GM23338 (cell line): Measurements from ENCODE around the gene DDX39B. TPM values are rescaled to one million over a fixed set of nuclear protein-coding genes. Genes with fewer than 3 reads are reported as not detected.

Experiments
- ATAC-seq: fragments of 200-7000 bp; cut with Tn5 transposase; 3 replicates; pipeline ENCODE4 v1.9.1; 2020
- DNase-seq: peaks from one replicate; pipeline ENCODE4 v3.0.0-alpha.2; 2015; ENCODE audit warnings: low spot score
- H2AFZ ChIP-seq: fragments of 200-600 bp; sonication (generic); 2 replicates; pipeline ENCODE4 v1.8.0; 2016; ENCODE audit warnings: antibody characterized with exemption, mild to moderate bottlenecking, moderate library complexity
- H3F3A ChIP-seq: fragments of 200-600 bp; sonication (generic); replicated peaks from 2 replicates; pipeline ENCODE4 v1.8.0; 2017; ENCODE audit warnings: antibody characterized with exemption, mixed run types, low read depth
- H3K27ac ChIP-seq: fragments of 200-600 bp; sonication (generic); 2 replicates; pipeline ENCODE4 v1.6.1; 2016; ENCODE audit warnings: low read depth
- H3K27me3 ChIP-seq: fragments of 200-600 bp; sonication (generic); 2 replicates; pipeline ENCODE4 v1.8.0; 2016; ENCODE audit warnings: mild to moderate bottlenecking, mixed run types, moderate library complexity; ENCODE audit not compliant: insufficient read depth
- H3K36me3 ChIP-seq: fragments of 200-600 bp; sonication (generic); 2 replicates; pipeline ENCODE4 v1.8.0; 2016; ENCODE audit warnings: mild to moderate bottlenecking; ENCODE audit not compliant: insufficient read depth
- H3K4me1 ChIP-seq: fragments of 200-600 bp; sonication (generic); 2 replicates; pipeline ENCODE4 v1.8.0; 2016; ENCODE audit warnings: mild to moderate bottlenecking, moderate library complexity; ENCODE audit not compliant: insufficient read depth
- H3K4me2 ChIP-seq: fragments of 200-600 bp; sonication (generic); 2 replicates; pipeline ENCODE4 v1.7.1; 2017; ENCODE audit warnings: mixed run types
- H3K4me3 ChIP-seq: fragments of 200-600 bp; sonication (generic); 2 replicates; pipeline ENCODE4 v1.6.1; 2016; ENCODE audit warnings: mixed run types
- H3K79me2 ChIP-seq: fragments of 200-600 bp; sonication (generic); replicated peaks from 2 replicates; pipeline ENCODE4 v1.8.0; 2017; ENCODE audit warnings: mild to moderate bottlenecking; ENCODE audit not compliant: insufficient read depth
- H3K9me2 ChIP-seq: fragments of 200-600 bp; sonication (generic); 2 replicates; pipeline ENCODE4 v1.8.0; 2017; ENCODE audit not compliant: insufficient read depth
- H4K20me1 ChIP-seq: fragments of 200-600 bp; sonication (generic); replicated peaks from 2 replicates; pipeline ENCODE4 v1.8.0; 2017; ENCODE audit warnings: mild to moderate bottlenecking; ENCODE audit not compliant: insufficient read depth
- H3K27ac Mint-ChIP-seq: 2 replicates; pipeline ENCODE4 v1.8.0; 2020; ENCODE audit warnings: inconsistent platforms, mild to moderate bottlenecking, moderate library complexity, mixed read lengths
- H3K27me3 Mint-ChIP-seq: 3 replicates; pipeline ENCODE4 v1.8.0; 2022; ENCODE audit warnings: low read depth, mild to moderate bottlenecking, moderate library complexity, mixed read lengths, inconsistent platforms; ENCODE audit not compliant: insufficient read depth, poor library complexity
- H3K36me3 Mint-ChIP-seq: 3 replicates; pipeline ENCODE4 v1.8.0; 2021; ENCODE audit warnings: low read depth, mild to moderate bottlenecking, inconsistent platforms, moderate library complexity, mixed read lengths
- H3K4me1 Mint-ChIP-seq: 3 replicates; pipeline ENCODE4 v1.8.0; 2020; ENCODE audit warnings: mild to moderate bottlenecking, inconsistent platforms, mixed read lengths
- H3K4me3 Mint-ChIP-seq: 3 replicates; pipeline ENCODE4 v1.8.0; 2021; ENCODE audit warnings: moderate library complexity, mild to moderate bottlenecking, inconsistent platforms, mixed read lengths
- H3K9me3 Mint-ChIP-seq: 3 replicates; pipeline ENCODE4 v1.8.0; 2020; ENCODE audit warnings: moderate library complexity, mild to moderate bottlenecking, inconsistent platforms, mixed read lengths
- CREB1 ChIP-seq: fragments of 250-450 bp; sonication (Bioruptor Pico); IDR thresholded peaks from 2 replicates; pipeline ENCODE4 v1.5.0; 2020; ENCODE audit warnings: low read depth, mild to moderate bottlenecking, moderate library complexity
- EZH2 ChIP-seq: fragments of 200-600 bp; sonication (generic); IDR thresholded peaks from one replicate; pipeline ENCODE4 v1.8.0; 2017; ENCODE audit warnings: antibody characterized with exemption, mild to moderate bottlenecking, low read depth; ENCODE audit not compliant: unreplicated experiment
- NANOG ChIP-seq: IDR thresholded peaks from 2 replicates; pipeline ENCODE4 v1.6.1; 2016; ENCODE audit warnings: antibody characterized with exemption, borderline replicate concordance
- POLR2AphosphoS5 ChIP-seq: IDR thresholded peaks from 2 replicates; pipeline ENCODE4 v1.6.1; 2016; ENCODE audit warnings: antibody characterized with exemption, low read depth
- ZNF114 ChIP-seq: fragments of 250-450 bp; sonication (Bioruptor Pico); IDR thresholded peaks from 2 replicates; pipeline ENCODE4 v1.5.0; 2020; ENCODE audit warnings: mild to moderate bottlenecking, moderate library complexity
- ZNF331 ChIP-seq: fragments of 250-450 bp; sonication (Bioruptor Pico); IDR thresholded peaks from 2 replicates; pipeline ENCODE4 v1.5.0; 2020; ENCODE audit warnings: low read depth, mild to moderate bottlenecking, moderate library complexity
- polyA plus RNA-seq: library from polyadenylated mRNA; unstranded; fragments of >200 nt; fragmentation: Nextera tagmentation; extraction: Ambion mirVana; gene quantifications from 2 replicates; pipeline ENCODE4 v1.2.1, GENCODE V29; 2016
- total RNA-seq: library from RNA; depleted of rRNA; stranded (reverse); fragments of >200 nt; shearing (Covaris generic); gene quantifications from 2 replicates; pipeline ENCODE4 v1.2.3, GENCODE V29; 2014
- TF ChIP-seq, protein P1 (sequence below), 2 experiments: fragments of 200-600 bp in 1 of 2; sonication (generic) in 1 of 2; conservative IDR thresholded peaks; 2 replicates each; pipeline versions ENCODE4 v1.5.1 to v1.6.1; 2016 to 2017; ENCODE audit warnings: antibody characterized with exemption in 2 of 2, low read depth in 2 of 2, mild to moderate bottlenecking in 2 of 2, moderate library complexity in 1 of 2
- TF ChIP-seq, protein P2 (sequence below): fragments of 250-450 bp; sonication (Bioruptor Pico); IDR thresholded peaks from 2 replicates; pipeline ENCODE4 v1.5.0; 2020; ENCODE audit warnings: mild to moderate bottlenecking, moderate library complexity

Gene DDX39B
- total and polyA plus RNA-seq, 2 experiments from 2014 or later, result 341 to 849 TPM

DNA sequence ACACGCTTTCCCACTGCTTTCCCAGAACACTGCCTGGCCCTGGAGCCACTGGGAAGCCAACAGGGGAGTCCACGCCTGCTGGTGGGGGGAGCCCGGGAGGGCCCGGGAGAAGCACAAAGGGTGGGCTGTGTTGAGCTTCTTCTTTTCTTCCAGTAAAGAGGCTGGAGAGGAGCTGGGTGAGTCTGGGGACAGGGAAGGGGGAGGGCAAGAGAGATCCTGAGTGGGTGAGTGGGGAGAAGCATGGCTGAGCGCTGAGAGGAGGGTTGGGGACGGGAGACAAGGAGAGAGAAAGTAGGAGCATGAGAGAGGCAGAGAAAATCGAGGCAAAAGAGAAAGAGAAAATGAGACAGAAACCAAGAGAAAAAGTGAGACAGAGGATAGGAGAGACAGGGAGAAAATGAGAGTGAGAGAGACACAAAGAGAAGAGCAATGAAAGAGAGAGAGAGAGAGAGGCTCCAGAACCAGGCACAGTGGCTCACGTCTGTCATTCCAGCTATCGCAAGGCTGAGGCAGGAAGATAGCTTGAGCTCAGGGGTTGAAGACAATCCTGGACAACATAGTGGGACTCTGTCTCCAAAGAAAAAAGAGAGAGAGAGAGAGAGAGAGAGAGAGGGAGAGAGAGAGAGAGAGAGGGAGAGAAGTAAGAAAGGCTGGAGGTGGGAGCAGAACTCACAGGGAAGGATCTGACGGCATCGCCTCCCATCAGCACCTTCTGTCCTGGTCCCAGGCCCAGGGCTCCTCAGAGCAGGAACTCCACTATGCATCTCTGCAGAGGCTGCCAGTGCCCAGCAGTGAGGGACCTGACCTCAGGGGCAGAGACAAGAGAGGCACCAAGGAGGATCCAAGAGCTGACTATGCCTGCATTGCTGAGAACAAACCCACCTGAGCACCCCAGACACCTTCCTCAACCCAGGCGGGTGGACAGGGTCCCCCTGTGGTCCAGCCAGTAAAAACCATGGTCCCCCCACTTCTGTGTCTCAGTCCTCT, 46.3 kb upstream of the DDX39B start:
- ATAC-seq (no peak; the same call in 2 of the 3 replicates), DNase-seq (no peak)
- Mint-ChIP-seq H3K9me3 (no peaks in the 10 kb centered on the region), H3K4me1 (peaks cover 6% of the 10 kb centered on the region; the same call in 2 of the 3 replicates), H3K36me3 (no peaks in the 10 kb centered on the region; the same call in 2 of the 3 replicates), H3K27me3 (peaks cover 12% of the 10 kb centered on the region), H3K4me3 (no peak overlapping the region; the same call in 2 of the 3 replicates), H3K27ac (no peak overlapping the region)
- Histone ChIP-seq H4K20me1 (no peaks in the 10 kb centered on the region), H3F3A (no peaks in the 10 kb centered on the region), H2AFZ (0 out of 2 replicates have a peak overlapping the region, but pooled peaks have one; percentile 10), H3K4me2 (no peak overlapping the region), H3K4me1 (no peaks in the 10 kb centered on the region), H3K9me2 (no peaks in the 10 kb centered on the region), H3K4me3 (no peak overlapping the region), H3K27ac (no peak overlapping the region), H3K27me3 (no peaks in the 10 kb centered on the region), H3K36me3 (no peaks in the 10 kb centered on the region), H3K79me2 (no peaks in the 10 kb centered on the region)
- TF ChIP-seq, protein P1, sequence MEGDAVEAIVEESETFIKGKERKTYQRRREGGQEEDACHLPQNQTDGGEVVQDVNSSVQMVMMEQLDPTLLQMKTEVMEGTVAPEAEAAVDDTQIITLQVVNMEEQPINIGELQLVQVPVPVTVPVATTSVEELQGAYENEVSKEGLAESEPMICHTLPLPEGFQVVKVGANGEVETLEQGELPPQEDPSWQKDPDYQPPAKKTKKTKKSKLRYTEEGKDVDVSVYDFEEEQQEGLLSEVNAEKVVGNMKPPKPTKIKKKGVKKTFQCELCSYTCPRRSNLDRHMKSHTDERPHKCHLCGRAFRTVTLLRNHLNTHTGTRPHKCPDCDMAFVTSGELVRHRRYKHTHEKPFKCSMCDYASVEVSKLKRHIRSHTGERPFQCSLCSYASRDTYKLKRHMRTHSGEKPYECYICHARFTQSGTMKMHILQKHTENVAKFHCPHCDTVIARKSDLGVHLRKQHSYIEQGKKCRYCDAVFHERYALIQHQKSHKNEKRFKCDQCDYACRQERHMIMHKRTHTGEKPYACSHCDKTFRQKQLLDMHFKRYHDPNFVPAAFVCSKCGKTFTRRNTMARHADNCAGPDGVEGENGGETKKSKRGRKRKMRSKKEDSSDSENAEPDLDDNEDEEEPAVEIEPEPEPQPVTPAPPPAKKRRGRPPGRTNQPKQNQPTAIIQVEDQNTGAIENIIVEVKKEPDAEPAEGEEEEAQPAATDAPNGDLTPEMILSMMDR (conservative IDR thresholded peaks at IDR 0.05; ENCODE audit: low read depth in 2 of 2), result no peak

DNA sequence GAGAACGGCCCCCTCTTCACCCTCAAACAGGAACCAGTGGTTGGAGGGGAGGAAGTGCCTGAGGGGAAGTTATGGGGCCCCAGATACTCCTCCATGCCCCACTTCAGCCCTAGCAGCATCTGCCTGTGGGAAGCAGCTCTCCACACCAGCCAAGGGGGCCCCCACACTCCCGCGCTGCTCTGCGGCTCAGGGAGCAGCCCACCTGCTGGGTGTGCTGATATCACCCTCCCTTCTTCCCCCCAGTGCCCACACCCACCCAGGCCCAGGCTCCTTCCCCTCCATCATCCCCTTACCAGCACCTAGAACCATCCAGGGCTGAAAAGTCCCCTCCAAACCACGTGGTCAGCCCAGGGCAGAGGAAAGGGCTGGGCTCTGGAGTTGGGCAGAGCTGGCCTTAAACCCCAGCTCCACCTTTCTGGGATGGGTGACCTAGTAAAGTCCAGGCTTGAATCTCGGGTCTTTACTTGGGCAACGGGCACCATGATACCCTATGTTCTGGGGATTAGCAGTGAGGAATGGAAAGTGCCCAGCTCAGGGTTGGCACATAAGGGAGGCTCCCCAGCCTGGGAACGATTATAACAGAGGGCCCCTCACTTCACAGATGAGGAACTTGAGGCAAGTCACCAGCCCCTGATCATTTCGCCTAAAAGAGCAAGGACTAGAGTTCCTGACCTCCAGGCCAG, 44.9 kb upstream of the DDX39B start:
- Histone ChIP-seq H3K4me3 (no peak overlapping the region), H3K27ac (no peak overlapping the region), H3K79me2 (no peaks in the 10 kb centered on the region), H3K27me3 (peaks cover 4% of the 10 kb centered on the region), H3F3A (no peaks in the 10 kb centered on the region), H3K4me1 (peaks cover 3% of the 10 kb centered on the region; the same call in 1 of the 2 replicates), H3K36me3 (no peaks in the 10 kb centered on the region), H3K4me2 (no peak overlapping the region), H2AFZ (no peak overlapping the region), H3K9me2 (no peaks in the 10 kb centered on the region), H4K20me1 (no peaks in the 10 kb centered on the region)
- Mint-ChIP-seq H3K4me1 (peaks cover 12% of the 10 kb centered on the region), H3K9me3 (no peaks in the 10 kb centered on the region), H3K27me3 (peaks cover 18% of the 10 kb centered on the region), H3K36me3 (no peaks in the 10 kb centered on the region; the same call in 2 of the 3 replicates), H3K27ac (no peak overlapping the region), H3K4me3 (no peak overlapping the region)
- no peak for DNase-seq
- no peak for ATAC-seq
- TF ChIP-seq EZH2 (no peak), ZNF331 (CRISPR knock-in tag) (no peak), ZNF114 (CRISPR knock-in tag) (no peak), NANOG (no peak), CREB1 (CRISPR knock-in tag) (no peak), POLR2AphosphoS5 (no peak)
- TF ChIP-seq, protein P2, sequence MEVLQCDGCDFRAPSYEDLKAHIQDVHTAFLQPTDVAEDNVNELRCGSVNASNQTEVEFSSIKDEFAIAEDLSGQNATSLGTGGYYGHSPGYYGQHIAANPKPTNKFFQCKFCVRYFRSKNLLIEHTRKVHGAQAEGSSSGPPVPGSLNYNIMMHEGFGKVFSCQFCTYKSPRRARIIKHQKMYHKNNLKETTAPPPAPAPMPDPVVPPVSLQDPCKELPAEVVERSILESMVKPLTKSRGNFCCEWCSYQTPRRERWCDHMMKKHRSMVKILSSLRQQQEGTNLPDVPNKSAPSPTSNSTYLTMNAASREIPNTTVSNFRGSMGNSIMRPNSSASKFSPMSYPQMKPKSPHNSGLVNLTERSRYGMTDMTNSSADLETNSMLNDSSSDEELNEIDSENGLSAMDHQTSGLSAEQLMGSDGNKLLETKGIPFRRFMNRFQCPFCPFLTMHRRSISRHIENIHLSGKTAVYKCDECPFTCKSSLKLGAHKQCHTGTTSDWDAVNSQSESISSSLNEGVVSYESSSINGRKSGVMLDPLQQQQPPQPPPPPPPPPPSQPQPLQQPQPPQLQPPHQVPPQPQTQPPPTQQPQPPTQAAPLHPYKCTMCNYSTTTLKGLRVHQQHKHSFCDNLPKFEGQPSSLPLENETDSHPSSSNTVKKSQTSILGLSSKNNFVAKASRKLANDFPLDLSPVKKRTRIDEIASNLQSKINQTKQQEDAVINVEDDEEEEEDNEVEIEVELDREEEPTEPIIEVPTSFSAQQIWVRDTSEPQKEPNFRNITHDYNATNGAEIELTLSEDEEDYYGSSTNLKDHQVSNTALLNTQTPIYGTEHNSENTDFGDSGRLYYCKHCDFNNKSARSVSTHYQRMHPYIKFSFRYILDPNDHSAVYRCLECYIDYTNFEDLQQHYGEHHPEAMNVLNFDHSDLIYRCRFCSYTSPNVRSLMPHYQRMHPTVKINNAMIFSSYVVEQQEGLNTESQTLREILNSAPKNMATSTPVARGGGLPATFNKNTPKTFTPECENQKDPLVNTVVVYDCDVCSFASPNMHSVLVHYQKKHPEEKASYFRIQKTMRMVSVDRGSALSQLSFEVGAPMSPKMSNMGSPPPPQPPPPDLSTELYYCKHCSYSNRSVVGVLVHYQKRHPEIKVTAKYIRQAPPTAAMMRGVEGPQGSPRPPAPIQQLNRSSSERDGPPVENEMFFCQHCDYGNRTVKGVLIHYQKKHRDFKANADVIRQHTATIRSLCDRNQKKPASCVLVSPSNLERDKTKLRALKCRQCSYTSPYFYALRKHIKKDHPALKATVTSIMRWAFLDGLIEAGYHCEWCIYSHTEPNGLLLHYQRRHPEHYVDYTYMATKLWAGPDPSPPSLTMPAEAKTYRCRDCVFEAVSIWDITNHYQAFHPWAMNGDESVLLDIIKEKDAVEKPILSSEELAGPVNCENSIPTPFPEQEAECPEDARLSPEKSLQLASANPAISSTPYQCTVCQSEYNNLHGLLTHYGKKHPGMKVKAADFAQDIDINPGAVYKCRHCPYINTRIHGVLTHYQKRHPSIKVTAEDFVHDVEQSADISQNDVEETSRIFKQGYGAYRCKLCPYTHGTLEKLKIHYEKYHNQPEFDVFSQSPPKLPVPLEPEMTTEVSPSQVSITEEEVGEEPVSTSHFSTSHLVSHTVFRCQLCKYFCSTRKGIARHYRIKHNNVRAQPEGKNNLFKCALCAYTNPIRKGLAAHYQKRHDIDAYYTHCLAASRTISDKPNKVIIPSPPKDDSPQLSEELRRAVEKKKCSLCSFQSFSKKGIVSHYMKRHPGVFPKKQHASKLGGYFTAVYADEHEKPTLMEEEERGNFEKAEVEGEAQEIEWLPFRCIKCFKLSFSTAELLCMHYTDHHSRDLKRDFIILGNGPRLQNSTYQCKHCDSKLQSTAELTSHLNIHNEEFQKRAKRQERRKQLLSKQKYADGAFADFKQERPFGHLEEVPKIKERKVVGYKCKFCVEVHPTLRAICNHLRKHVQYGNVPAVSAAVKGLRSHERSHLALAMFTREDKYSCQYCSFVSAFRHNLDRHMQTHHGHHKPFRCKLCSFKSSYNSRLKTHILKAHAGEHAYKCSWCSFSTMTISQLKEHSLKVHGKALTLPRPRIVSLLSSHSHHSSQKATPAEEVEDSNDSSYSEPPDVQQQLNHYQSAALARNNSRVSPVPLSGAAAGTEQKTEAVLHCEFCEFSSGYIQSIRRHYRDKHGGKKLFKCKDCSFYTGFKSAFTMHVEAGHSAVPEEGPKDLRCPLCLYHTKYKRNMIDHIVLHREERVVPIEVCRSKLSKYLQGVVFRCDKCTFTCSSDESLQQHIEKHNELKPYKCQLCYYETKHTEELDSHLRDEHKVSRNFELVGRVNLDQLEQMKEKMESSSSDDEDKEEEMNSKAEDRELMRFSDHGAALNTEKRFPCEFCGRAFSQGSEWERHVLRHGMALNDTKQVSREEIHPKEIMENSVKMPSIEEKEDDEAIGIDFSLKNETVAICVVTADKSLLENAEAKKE (CRISPR knock-in tag), result no peak
- TF ChIP-seq, protein P1 (conservative IDR thresholded peaks at IDR 0.05; ENCODE audit: low read depth in 2 of 2), result no peak
